ENCODE results near the gene NUTM2F. TPM values are rescaled to one million over a fixed set of nuclear protein-coding genes. Genes with fewer than 3 reads are reported as not detected.

Gene NUTM2F
- total and polyA plus RNA-seq, 2 of the 13 experiments (the other 11 are each of a cell fraction or from before 2014, with no cell fraction given), result 0.09 TPM; not detected in 1

DNA sequence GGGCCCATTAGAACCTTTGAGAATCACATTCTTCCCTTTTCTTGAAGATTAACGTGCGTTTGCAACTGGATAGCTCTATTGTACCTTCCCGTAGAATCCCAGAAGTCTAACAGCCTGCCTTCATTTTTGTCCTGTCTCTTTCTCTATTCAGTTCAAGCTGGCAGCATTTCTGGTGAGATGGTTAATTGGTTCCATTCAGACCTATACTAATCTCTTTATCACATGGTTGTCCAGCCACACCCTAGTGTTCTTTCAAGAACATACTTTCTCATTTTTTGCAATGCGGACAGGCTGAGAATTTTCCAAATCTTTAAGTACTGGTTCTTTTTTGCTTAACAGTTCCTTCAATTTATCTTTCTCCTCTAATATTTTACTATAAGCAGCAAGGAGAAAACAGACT is 26.0 kb downstream of the NUTM2F start:
- TF ChIP-seq ZNF326 (CRISPR knock-in tag; IDR thresholded peaks at IDR 0.05; ENCODE audit: borderline replicate concordance) (no peak), ZNF331 (CRISPR knock-in tag; IDR thresholded peaks at IDR 0.05) (no peak), ZBTB7B (CRISPR knock-in tag; IDR thresholded peaks at IDR 0.05) (no peak), THYN1 (CRISPR knock-in tag; IDR thresholded peaks at IDR 0.05; ENCODE audit: borderline replicate concordance, low read depth) (no peak), ZMYM4 (CRISPR knock-in tag; IDR thresholded peaks at IDR 0.05) (no peak)
- TF ChIP-seq, protein P1, sequence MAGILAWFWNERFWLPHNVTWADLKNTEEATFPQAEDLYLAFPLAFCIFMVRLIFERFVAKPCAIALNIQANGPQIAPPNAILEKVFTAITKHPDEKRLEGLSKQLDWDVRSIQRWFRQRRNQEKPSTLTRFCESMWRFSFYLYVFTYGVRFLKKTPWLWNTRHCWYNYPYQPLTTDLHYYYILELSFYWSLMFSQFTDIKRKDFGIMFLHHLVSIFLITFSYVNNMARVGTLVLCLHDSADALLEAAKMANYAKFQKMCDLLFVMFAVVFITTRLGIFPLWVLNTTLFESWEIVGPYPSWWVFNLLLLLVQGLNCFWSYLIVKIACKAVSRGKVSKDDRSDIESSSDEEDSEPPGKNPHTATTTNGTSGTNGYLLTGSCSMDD (CRISPR knock-in tag; IDR thresholded peaks at IDR 0.05), result no peak
- TF ChIP-seq, protein P2, sequence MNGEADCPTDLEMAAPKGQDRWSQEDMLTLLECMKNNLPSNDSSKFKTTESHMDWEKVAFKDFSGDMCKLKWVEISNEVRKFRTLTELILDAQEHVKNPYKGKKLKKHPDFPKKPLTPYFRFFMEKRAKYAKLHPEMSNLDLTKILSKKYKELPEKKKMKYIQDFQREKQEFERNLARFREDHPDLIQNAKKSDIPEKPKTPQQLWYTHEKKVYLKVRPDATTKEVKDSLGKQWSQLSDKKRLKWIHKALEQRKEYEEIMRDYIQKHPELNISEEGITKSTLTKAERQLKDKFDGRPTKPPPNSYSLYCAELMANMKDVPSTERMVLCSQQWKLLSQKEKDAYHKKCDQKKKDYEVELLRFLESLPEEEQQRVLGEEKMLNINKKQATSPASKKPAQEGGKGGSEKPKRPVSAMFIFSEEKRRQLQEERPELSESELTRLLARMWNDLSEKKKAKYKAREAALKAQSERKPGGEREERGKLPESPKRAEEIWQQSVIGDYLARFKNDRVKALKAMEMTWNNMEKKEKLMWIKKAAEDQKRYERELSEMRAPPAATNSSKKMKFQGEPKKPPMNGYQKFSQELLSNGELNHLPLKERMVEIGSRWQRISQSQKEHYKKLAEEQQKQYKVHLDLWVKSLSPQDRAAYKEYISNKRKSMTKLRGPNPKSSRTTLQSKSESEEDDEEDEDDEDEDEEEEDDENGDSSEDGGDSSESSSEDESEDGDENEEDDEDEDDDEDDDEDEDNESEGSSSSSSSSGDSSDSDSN (CRISPR knock-in tag; IDR thresholded peaks at IDR 0.05), result no peak
- no peak for DNase-seq (ENCODE audit: low spot score)
- POLR2A ChIA-PET, result no interaction called here
- Histone ChIP-seq H3K27ac (ENCODE audit: extremely low read length, insufficient read depth, low read length) (no peak overlapping the region), H3K36me3 (replicated peaks in 1 of 2; ENCODE audit: control insufficient read depth in 1 of 2, insufficient read depth in 2 of 2, low read length in 2 of 2) (no peaks in the 10 kb centered on the region), H2AFZ (ENCODE audit: low read length) (no peak overlapping the region), H3K9me3 (ENCODE audit: low read length) (no peaks in the 10 kb centered on the region), H3K79me2 (ENCODE audit: insufficient read depth, low read length) (no peaks in the 10 kb centered on the region), H3K4me2 (ENCODE audit: low read depth, low read length) (no peak overlapping the region), H3K4me1 (ENCODE audit: insufficient read depth, low read length) (no peaks in the 10 kb centered on the region; the same call in 1 of the 2 replicates), H3K4me3 (replicated peaks in 1 of 3; ENCODE audit: insufficient read depth in 1 of 3, low read depth in 2 of 3, low read length in 3 of 3) (no peak overlapping the region), H3K27me3 (ENCODE audit: control insufficient read depth in 1 of 2, insufficient read depth in 2 of 2, low read length in 2 of 2) (no peaks in the 10 kb centered on the region), H4K20me1 (ENCODE audit: insufficient read depth, low read length) (no peaks in the 10 kb centered on the region), H3K9ac (ENCODE audit: insufficient read depth, low read depth, low read length) (no peak overlapping the region)
- no peak for ATAC-seq
- no TSS peak for BruUV-seq (replicated peaks)
- WGBS (ENCODE audit: low lambda C conversion rate), result 94% methylated on average over 4 of the region's 4 CpGs
- FAIRE-seq, result no peak
- CTCF ChIA-PET (ENCODE audit: low intra/inter-chr PET ratio, low total read pairs), result no interaction called here
- intact Hi-C loops (cut with micrococcal nuclease; ENCODE audit: unreplicated experiment) (no loop called here), in situ Hi-C loops (cut with HindIII; ENCODE audit: extremely low pct_ligation_motif_present, low pct_unique_long_range_greater_than_20kb) (no loop called here)

All from HepG2 (cell line).